Nucleus accumbens (tissue), 56 donors: ENCODE data around the gene AJUBA.
"Not testable (repeated sequence)": the region's sequence is repeated elsewhere in the genome, so short reads cannot be mapped to it uniquely, and the experiment has no call there.

ENCODE experiments used
- DNase-seq, 56 donors: peaks; one replicate each; lab custom pipeline; 2025; lab: John Stamatoyannopoulos, UW

AJUBA gene

GRCh38 chr14:22955702-22956569, 26.4 kb downstream of the AJUBA start:
- no peak for DNase-seq

GRCh38 chr14:22952418-22952817, 29.9 kb downstream of the AJUBA start:
- DNase-seq: no peak

- DNase-seq: not testable (repeated sequence)
These were observed 30.6 kb downstream of the AJUBA start for GRCh38 chr14:22951795-22952194.

GRCh38 chr14:22945642-22946041, 36.7 kb downstream of the AJUBA start:
- DNase-seq: no peak

GRCh38 chr14:22939684-22940083, 42.7 kb downstream of the AJUBA start:
- no peak for DNase-seq

- no peak for DNase-seq
These were observed 47.2 kb downstream of the AJUBA start for GRCh38 chr14:22935156-22935555.

- DNase-seq: no peak
These were observed 50.2 kb downstream of the AJUBA start for GRCh38 chr14:22932146-22932545.

GRCh38 chr14:22929961-22930364, 52.4 kb downstream of the AJUBA start:
- no peak for DNase-seq

- peak; percentile 68 to 100 (median 98) for DNase-seq
These were observed 53.0 kb downstream of the AJUBA start, which contains the start of gene PRMT5 for GRCh38 chr14:22929104-22929960. TSS of gene PRMT5 (minus strand) at chr14:22929376. CDS start at chr14:22929361, 15 bp downstream.

- peak in 2 of 56 donors; percentile 8 to 23 for DNase-seq
These were observed 53.9 kb downstream of the AJUBA start for GRCh38 chr14:22928237-22929103.

- DNase-seq: no peak
These were observed 56.0 kb downstream of the AJUBA start for GRCh38 chr14:22926316-22926715.

GRCh38 chr14:22925513-22925912, 56.8 kb downstream of the AJUBA start:
- DNase-seq: no peak

GRCh38 chr14:22923746-22924145, 58.6 kb downstream of the AJUBA start:
- DNase-seq: no peak

- DNase-seq: no peak
These were observed 60.1 kb downstream of the AJUBA start for GRCh38 chr14:22922294-22922693.
